Neuron (in vitro differentiated cells): Measurements from ENCODE around the gene FAM187B.

Source experiments
- H2AFZ ChIP-seq: one replicate; pipeline ENCODE4 v1.6.1; 2013; ENCODE audit warnings: low read depth, mild to moderate bottlenecking, inconsistent platforms, low read length, moderate library complexity
- H3K27me3 ChIP-seq: one replicate; pipeline ENCODE4 v1.6.1; 2013; ENCODE audit warnings: low read length; ENCODE audit not compliant: insufficient read depth
- H3K36me3 ChIP-seq: one replicate; pipeline ENCODE4 v1.6.1; 2013; ENCODE audit warnings: low read length; ENCODE audit not compliant: insufficient read depth
- H3K4me1 ChIP-seq: one replicate; pipeline ENCODE4 v1.6.1; 2013; ENCODE audit warnings: low read length; ENCODE audit not compliant: insufficient read depth
- H3K4me3 ChIP-seq: 2 replicates; pipeline ENCODE4 v1.5.1; 2013; ENCODE audit warnings: mild to moderate bottlenecking, low read length, moderate library complexity
- H3K9me3 ChIP-seq: one replicate; pipeline ENCODE4 v1.6.1; 2013; ENCODE audit warnings: low read length

FAM187B gene

GRCh38 chr19:35267353-35267817 is 38.8 kb upstream of the FAM187B start:
- H3K36me3 ChIP-seq: peaks cover 32% of the 10 kb centered on the region
- H3K4me3 ChIP-seq: peak overlapping the region; percentile 73
- H2AFZ ChIP-seq: peak overlapping the region; percentile 48
- H3K4me1 ChIP-seq: peaks cover 15% of the 10 kb centered on the region
- H3K9me3 ChIP-seq: no peaks in the 10 kb centered on the region
- H3K27me3 ChIP-seq: no peaks in the 10 kb centered on the region

- Histone ChIP-seq H3K4me1 (peaks cover 15% of the 10 kb centered on the region), H3K27me3 (no peaks in the 10 kb centered on the region), H3K9me3 (no peaks in the 10 kb centered on the region), H3K36me3 (peaks cover 26% of the 10 kb centered on the region), H3K4me3 (peak overlapping the region; percentile 73), H2AFZ (no peak overlapping the region)
These were observed 38.2 kb upstream of the FAM187B start for GRCh38 chr19:35266520-35267352.

- Histone ChIP-seq H3K27me3 (no peaks in the 10 kb centered on the region), H3K4me1 (peaks cover 15% of the 10 kb centered on the region), H3K4me3 (no peak overlapping the region), H3K36me3 (peaks cover 18% of the 10 kb centered on the region), H2AFZ (no peak overlapping the region), H3K9me3 (no peaks in the 10 kb centered on the region)
These were observed 37.5 kb upstream of the FAM187B start for GRCh38 chr19:35265900-35266519.

GRCh38 chr19:35265126-35265899 is 36.8 kb upstream of the FAM187B start:
- no peak overlapping the region for H3K4me3 ChIP-seq
- no peaks in the 10 kb centered on the region for H3K9me3 ChIP-seq
- H2AFZ ChIP-seq: no peak overlapping the region
- H3K36me3 ChIP-seq: peaks cover 11% of the 10 kb centered on the region
- peaks cover 14% of the 10 kb centered on the region for H3K4me1 ChIP-seq
- no peaks in the 10 kb centered on the region for H3K27me3 ChIP-seq

GRCh38 chr19:35264268-35265125 is 36.0 kb upstream of the FAM187B start:
- Histone ChIP-seq H3K4me3 (no peak overlapping the region), H3K36me3 (peaks cover 8% of the 10 kb centered on the region), H2AFZ (no peak overlapping the region), H3K4me1 (peaks cover 8% of the 10 kb centered on the region), H3K27me3 (no peaks in the 10 kb centered on the region), H3K9me3 (no peaks in the 10 kb centered on the region)

GRCh38 chr19:35262101-35262761 is 33.7 kb upstream of the FAM187B start:
- Histone ChIP-seq H3K27me3 (no peaks in the 10 kb centered on the region), H3K9me3 (no peaks in the 10 kb centered on the region), H3K36me3 (peaks cover 8% of the 10 kb centered on the region), H3K4me3 (no peak overlapping the region), H3K4me1 (peaks cover 20% of the 10 kb centered on the region), H2AFZ (no peak overlapping the region)

GRCh38 chr19:35261356-35262100 is 33.0 kb upstream of the FAM187B start:
- Histone ChIP-seq H3K36me3 (peaks cover 6% of the 10 kb centered on the region), H2AFZ (no peak overlapping the region), H3K27me3 (no peaks in the 10 kb centered on the region), H3K4me1 (peaks cover 15% of the 10 kb centered on the region), H3K4me3 (no peak overlapping the region), H3K9me3 (no peaks in the 10 kb centered on the region)

- peaks cover 13% of the 10 kb centered on the region for H3K4me1 ChIP-seq
- H3K4me3 ChIP-seq: no peak overlapping the region
- H3K27me3 ChIP-seq: no peaks in the 10 kb centered on the region
- H2AFZ ChIP-seq: no peak overlapping the region
- no peaks in the 10 kb centered on the region for H3K9me3 ChIP-seq
- no peaks in the 10 kb centered on the region for H3K36me3 ChIP-seq
These were observed 32.3 kb upstream of the FAM187B start for GRCh38 chr19:35260694-35261304.

- no peaks in the 10 kb centered on the region for H3K27me3 ChIP-seq
- peaks cover 13% of the 10 kb centered on the region for H3K4me1 ChIP-seq
- H3K36me3 ChIP-seq: no peaks in the 10 kb centered on the region
- no peak overlapping the region for H2AFZ ChIP-seq
- no peak overlapping the region for H3K4me3 ChIP-seq
- H3K9me3 ChIP-seq: no peaks in the 10 kb centered on the region
These were observed 28.5 kb upstream of the FAM187B start for GRCh38 chr19:35257113-35257461.

- no peaks in the 10 kb centered on the region for H3K27me3 ChIP-seq
- H3K36me3 ChIP-seq: no peaks in the 10 kb centered on the region
- H3K9me3 ChIP-seq: no peaks in the 10 kb centered on the region
- peaks cover 13% of the 10 kb centered on the region for H3K4me1 ChIP-seq
- no peak overlapping the region for H2AFZ ChIP-seq
- no peak overlapping the region for H3K4me3 ChIP-seq
These were observed 28.0 kb upstream of the FAM187B start for GRCh38 chr19:35256566-35256965.
